NB4 (cell line): Measurements from ENCODE around the gene CCDC14.

Experiments used
- POLR2A ChIP-seq: IDR thresholded peaks from 2 replicates; pipeline ENCODE4 v1.6.1; 2011; ENCODE audit warnings: mild to moderate bottlenecking; ENCODE audit not compliant: insufficient read length; ENCODE audit errors: extremely low read depth
- TF ChIP-seq, protein P1 (sequence below): IDR thresholded peaks from one replicate; pipeline ENCODE4 v1.5.1; 2012; ENCODE audit warnings: low read depth, low read length
- TF ChIP-seq, protein P2 (sequence below): IDR thresholded peaks from 2 replicates; pipeline ENCODE4 v1.6.1; 2011; ENCODE audit warnings: low read depth, low read length

DNA sequence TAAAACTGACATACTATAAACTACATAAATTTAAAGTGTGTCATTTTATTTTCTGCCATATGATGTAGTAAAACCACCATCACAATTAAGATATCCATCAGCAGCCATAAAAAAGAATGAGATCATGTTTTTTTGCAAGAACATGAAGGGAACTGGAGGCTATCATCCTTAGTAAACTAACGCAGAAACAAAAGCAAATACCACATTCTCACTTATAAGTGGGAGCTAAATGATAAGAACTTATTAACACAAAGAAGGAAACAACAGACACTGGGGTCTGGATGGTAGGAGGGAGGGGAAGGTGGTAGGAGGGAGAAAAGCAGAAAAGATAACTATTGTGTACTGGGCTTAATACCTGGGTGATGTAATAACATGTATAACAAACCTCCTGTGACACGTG is 24.6 kb downstream of the CCDC14 start:
- TF ChIP-seq, protein P1, sequence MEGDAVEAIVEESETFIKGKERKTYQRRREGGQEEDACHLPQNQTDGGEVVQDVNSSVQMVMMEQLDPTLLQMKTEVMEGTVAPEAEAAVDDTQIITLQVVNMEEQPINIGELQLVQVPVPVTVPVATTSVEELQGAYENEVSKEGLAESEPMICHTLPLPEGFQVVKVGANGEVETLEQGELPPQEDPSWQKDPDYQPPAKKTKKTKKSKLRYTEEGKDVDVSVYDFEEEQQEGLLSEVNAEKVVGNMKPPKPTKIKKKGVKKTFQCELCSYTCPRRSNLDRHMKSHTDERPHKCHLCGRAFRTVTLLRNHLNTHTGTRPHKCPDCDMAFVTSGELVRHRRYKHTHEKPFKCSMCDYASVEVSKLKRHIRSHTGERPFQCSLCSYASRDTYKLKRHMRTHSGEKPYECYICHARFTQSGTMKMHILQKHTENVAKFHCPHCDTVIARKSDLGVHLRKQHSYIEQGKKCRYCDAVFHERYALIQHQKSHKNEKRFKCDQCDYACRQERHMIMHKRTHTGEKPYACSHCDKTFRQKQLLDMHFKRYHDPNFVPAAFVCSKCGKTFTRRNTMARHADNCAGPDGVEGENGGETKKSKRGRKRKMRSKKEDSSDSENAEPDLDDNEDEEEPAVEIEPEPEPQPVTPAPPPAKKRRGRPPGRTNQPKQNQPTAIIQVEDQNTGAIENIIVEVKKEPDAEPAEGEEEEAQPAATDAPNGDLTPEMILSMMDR: no peak
- TF ChIP-seq POLR2A: no peak
- TF ChIP-seq, protein P2, sequence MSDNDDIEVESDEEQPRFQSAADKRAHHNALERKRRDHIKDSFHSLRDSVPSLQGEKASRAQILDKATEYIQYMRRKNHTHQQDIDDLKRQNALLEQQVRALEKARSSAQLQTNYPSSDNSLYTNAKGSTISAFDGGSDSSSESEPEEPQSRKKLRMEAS: no peak
